GM21737 (cell line): Measurements from ENCODE around the gene PPP3CA.
"Not testable (repeated sequence)": the region's sequence is repeated elsewhere in the genome, so short reads cannot be mapped to it uniquely, and the experiment has no call there.

Experiments
- ATAC-seq: cut with Tn5 transposase; IDR thresholded peaks from one replicate; pipeline ENCODE4 v1.9.1; 2021; ENCODE audit warnings: mild to moderate bottlenecking, moderate library complexity; ENCODE audit not compliant: unreplicated experiment

The PPP3CA gene

GRCh38 chr4:101022151-101023024 lies 324.9 kb downstream of the PPP3CA start:
- ATAC-seq = no peak

- peak; percentile 53 for ATAC-seq
Observed at GRCh38 chr4:101020956-101021355, 326.4 kb downstream of the PPP3CA start.

DNA sequence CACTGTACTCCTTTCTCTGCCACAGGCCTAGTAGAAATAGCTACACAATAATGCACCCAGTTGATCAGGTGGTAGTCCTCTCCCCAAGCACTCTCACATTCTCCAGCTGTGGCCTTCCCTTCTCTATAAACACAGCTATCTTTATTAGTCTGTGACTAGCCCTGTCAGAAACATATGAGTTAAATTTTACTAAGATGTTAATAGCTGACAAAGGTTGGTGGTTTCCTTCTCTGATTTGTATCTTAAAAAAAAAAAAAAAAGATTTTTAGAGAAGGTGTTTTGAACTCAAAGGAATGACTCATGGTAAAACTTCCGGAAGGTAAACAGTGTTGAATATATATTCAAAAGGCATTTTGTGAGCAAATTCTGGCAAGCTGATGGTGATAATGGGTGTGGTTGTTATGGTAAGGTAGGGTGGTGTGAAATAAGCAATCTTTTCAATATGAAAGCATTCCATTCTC lies 327.4 kb downstream of the PPP3CA start:
- ATAC-seq = peak; percentile 71

GRCh38 chr4:101019313-101019712 lies 328.0 kb downstream of the PPP3CA start:
- peak; percentile 1 for ATAC-seq

DNA sequence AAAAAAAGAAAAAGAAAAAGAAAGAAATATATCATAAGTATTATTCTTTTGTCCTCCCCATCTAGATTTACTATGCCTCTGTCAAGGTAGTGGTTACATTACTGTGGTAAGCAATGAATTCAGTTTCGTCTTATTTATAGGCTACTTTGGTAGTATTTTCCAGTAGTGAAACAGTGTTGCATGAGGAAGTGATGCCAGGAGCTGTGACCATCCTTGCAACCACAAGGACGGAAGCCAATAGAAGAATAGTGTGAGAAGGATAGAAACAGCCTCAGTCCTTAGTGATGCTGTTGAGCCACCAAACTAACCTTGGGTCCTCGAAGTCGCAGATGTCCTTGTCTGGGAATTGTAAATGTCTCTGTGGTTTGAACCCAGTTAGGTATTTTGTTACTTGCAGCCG lies 328.5 kb downstream of the PPP3CA start:
- ATAC-seq = peak; percentile 69

DNA sequence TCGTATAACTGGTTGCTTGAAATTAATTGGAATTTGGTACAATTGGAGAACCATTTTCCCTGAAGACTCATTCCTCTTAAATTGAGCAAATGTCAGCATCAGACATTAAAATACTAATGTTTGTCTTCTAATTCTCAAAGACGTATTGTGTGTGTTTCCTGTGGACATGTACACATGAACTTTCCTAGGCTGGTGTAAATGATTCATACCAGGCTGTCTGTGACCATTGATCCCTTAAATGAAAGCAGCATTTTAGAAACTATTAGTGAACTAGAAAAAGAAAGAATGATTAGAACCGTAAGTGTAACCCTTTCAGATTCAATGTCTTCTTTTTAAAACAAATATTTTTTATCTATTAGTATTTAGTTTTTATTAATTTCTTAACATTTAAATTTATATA lies 332.9 kb downstream of the PPP3CA start:
- peak; percentile 45 for ATAC-seq

DNA sequence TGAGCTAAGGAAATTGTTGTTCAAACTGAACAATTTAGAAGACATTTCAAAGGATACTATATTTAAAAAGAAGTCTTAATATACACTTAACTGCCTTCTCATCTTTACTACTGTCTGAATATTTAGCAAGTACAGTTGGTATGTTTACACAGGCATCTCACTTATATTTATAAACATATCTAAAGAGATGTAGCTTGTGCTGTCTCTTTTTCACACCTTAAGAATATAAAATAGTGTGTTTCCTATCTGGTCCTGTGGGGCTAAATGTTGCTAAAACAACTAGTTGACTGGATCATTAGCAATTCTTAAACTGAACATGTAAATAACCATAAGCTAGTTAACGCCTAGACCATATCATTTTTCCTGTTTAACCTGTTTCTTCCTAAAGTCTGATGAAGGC lies 336.3 kb downstream of the PPP3CA start:
- no peak for ATAC-seq

DNA sequence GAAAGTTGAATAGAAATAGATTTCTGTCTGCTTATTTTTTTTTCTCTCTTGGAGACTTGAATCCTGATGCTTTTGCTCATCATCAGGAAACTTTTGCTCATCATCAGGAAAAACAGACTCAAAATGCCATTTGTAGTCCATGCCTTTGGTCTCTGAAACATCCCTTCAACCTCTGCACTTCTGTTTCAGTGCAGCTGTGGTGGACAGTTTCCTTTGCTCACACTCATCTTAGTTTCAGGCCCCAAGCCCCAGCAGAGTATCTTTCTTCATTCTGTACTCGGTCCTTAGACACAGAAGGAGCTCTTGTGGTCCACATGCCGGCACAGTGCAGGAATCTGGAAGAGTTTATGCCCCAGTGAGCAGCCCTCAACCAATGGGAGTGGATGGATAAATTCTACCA lies 337.9 kb downstream of the PPP3CA start:
- ATAC-seq = peak; percentile 58

DNA sequence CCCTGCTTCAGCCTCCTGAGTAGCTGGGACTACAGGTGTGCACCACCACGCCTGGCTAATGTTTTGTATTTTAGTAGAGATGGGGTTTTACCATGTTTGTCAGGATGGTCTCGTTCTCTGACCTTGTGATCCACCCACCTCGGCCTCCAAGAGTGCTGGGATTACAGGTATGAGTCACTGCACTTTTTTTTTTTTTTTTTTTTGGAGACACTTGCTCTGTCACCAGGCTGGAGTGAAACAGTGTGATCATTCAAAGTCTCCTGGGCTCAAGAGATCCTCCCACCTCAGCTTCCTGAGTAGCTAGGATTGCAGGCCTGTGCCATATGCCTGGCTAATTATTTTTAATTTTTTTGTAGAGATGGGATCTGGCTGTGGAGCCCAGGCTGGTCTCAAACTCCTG lies 338.8 kb downstream of the PPP3CA start:
- no peak for ATAC-seq

DNA sequence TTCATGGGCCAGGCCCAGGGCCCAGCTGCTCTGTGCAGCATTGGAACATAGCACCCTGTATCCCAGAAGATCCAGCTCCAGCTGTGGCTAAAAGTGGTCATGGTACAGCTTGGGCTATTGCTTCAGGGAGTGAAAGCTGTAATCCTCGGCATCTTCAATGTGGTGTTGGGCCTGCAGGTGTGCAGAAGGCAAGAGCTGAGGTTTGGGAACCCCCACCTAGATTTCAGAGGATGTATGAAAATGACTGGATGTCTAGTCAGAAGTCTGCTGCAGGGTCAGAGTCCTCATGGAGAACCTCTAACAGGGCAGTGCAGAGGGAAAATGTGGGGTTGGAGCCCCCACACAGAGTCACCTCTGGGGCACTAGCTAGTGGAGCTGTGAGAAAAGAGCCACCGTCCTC lies 341.7 kb downstream of the PPP3CA start:
- ATAC-seq = no peak

GRCh38 chr4:101000496-101000895 lies 346.8 kb downstream of the PPP3CA start:
- no peak for ATAC-seq

DNA sequence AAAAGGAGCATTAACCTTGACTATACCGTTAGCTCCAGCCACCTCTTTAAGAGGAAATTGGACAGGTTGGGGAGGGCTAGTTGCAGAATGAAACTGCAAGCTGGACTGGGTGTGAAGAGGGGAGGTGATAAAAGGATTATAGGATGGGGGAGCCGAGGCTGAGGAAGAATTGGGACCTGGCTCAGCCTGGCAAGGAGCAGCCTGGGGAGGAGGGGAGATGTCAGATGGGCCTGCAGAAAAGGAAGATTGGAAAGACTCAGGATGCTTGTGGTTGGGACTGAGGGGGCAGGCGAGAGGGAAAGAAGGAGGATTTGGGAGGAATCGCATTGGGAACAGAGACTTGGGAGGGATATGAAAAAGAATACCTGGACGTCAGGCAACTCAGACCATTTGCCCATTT lies 351.7 kb downstream of the PPP3CA start:
- no peak for ATAC-seq

- not testable (repeated sequence) for ATAC-seq
Observed at GRCh38 chr4:100995002-100995401, 352.3 kb downstream of the PPP3CA start.

- ATAC-seq = not testable (repeated sequence)
Observed at GRCh38 chr4:100991332-100992069, 355.8 kb downstream of the PPP3CA start.

DNA sequence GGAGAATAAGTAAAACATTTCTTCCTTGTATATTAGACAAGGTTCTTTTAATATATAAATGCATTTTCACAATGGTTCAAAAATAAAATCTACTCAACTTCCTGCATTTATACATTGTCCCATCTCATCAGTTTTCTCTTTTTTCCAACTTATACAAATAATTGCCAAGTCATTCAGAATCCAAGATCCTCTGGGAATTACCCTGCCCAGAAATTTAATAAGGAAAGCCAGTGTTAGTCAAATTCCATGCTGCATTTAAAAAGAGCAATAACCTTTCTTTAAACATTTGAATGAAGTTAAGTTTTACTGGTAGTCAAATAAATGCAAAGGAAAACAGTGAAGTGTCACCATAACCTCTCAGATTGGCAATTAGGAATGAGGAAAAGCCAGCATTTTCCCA lies 357.9 kb downstream of the PPP3CA start:
- ATAC-seq = no peak

GRCh38 chr4:100988876-100989275 lies 358.4 kb downstream of the PPP3CA start:
- ATAC-seq = no peak

GRCh38 chr4:100986360-100986868 lies 360.9 kb downstream of the PPP3CA start:
- no peak for ATAC-seq

DNA sequence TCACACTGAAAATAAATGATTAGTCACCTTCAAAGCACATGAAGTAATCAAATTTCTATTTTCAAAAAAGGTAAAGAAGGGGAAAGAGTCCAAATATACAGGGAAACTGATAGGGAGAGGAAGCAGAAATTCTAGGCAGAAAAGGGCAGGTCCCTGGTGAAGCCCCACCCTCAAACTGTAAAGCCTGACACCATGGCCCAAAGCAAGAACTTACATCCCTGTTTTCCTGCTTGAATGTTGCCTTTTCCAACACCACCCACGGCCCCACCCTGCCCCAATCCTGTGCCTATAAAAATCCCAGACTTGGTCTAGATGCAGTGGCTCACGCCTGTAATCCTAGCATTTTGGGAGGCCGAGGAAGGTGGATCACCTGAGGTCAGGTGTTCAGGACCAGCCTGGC lies 361.8 kb downstream of the PPP3CA start:
- ATAC-seq = no peak

DNA sequence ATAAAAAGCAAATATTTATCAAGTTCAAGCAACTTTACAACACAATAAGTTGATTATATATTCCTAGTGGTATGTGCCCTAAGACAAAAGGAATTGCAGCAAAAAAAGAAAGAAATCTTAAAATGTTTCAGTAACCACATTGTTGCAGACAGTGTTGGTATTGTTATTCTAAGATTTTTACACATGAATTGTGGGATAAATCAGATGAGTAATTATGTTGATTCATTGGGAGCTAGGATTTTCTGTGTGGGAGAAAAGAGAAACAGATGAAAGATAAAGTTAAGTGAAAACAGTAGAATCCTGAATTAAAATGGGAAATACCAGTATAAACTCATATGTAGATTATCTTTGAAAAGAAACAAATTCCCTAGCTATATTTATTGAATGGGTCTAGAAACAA lies 362.4 kb downstream of the PPP3CA start:
- no peak for ATAC-seq

- ATAC-seq = no peak
Observed at GRCh38 chr4:100983426-100983825, 363.9 kb downstream of the PPP3CA start.

DNA sequence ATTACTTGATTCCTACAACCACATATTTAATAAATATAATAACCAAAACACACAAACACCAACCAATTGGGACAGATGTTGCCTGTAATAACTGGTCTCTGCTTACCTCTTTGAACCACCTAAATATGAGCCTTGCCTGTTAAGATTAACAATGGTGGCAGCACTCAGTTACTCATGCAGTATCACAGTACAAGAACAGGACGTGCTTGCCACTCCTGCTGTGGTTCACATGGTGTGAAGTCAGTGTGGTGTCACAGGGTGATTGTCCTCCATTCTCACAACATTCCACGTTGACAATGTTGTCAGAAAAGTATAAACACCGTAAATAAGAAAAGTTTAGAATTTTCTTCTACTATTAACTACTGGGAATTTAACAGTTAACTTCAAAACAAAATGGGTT lies 365.0 kb downstream of the PPP3CA start:
- no peak for ATAC-seq
